Hepatocyte (in vitro differentiated cells): ENCODE data around the gene ROPN1.
"Not testable (repeated sequence)": the region's sequence is repeated elsewhere in the genome, so short reads cannot be mapped to it uniquely, and the experiment has no call there.

Source experiments
- EZH2 ChIP-seq: fragments of 200-600 bp; sonication (generic); IDR thresholded peaks from 2 replicates; pipeline ENCODE4 v1.6.1; 2016; ENCODE audit warnings: antibody characterized with exemption, mild to moderate bottlenecking, borderline replicate concordance
- TF ChIP-seq, protein P1 (sequence below): fragments of 200-600 bp; sonication (generic); IDR thresholded peaks from 2 replicates; pipeline ENCODE4 v1.5.1; 2016; ENCODE audit warnings: antibody characterized with exemption, mild to moderate bottlenecking; ENCODE audit not compliant: poor library complexity

DNA sequence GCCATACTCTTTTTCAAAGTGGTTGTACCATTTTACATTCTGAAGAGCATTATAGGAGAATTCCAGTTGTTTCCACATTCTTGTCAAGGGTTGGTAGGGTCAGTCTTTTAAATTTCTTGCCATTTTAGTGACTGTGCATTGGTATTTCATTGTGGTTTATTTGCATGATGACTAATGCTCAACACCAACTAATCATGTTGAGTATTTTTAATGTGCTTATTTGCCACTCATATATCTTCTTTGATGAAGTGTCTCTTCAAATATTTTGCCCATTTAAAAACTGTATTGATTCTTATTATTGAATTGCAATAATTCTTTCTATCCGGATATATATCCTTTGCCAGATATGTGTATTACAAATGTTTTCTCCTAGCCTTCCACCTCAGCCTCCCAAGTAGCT is 16.4 kb upstream of the ROPN1 start:
- TF ChIP-seq EZH2: not testable (repeated sequence)
- TF ChIP-seq, protein P1, sequence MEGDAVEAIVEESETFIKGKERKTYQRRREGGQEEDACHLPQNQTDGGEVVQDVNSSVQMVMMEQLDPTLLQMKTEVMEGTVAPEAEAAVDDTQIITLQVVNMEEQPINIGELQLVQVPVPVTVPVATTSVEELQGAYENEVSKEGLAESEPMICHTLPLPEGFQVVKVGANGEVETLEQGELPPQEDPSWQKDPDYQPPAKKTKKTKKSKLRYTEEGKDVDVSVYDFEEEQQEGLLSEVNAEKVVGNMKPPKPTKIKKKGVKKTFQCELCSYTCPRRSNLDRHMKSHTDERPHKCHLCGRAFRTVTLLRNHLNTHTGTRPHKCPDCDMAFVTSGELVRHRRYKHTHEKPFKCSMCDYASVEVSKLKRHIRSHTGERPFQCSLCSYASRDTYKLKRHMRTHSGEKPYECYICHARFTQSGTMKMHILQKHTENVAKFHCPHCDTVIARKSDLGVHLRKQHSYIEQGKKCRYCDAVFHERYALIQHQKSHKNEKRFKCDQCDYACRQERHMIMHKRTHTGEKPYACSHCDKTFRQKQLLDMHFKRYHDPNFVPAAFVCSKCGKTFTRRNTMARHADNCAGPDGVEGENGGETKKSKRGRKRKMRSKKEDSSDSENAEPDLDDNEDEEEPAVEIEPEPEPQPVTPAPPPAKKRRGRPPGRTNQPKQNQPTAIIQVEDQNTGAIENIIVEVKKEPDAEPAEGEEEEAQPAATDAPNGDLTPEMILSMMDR: not testable (repeated sequence)
